Measurements from ENCODE around the gene AFF4.
"Not testable (repeated sequence)": the region's sequence is repeated elsewhere in the genome, so short reads cannot be mapped to it uniquely, and the experiment has no call there.

AFF4 gene, protein sequence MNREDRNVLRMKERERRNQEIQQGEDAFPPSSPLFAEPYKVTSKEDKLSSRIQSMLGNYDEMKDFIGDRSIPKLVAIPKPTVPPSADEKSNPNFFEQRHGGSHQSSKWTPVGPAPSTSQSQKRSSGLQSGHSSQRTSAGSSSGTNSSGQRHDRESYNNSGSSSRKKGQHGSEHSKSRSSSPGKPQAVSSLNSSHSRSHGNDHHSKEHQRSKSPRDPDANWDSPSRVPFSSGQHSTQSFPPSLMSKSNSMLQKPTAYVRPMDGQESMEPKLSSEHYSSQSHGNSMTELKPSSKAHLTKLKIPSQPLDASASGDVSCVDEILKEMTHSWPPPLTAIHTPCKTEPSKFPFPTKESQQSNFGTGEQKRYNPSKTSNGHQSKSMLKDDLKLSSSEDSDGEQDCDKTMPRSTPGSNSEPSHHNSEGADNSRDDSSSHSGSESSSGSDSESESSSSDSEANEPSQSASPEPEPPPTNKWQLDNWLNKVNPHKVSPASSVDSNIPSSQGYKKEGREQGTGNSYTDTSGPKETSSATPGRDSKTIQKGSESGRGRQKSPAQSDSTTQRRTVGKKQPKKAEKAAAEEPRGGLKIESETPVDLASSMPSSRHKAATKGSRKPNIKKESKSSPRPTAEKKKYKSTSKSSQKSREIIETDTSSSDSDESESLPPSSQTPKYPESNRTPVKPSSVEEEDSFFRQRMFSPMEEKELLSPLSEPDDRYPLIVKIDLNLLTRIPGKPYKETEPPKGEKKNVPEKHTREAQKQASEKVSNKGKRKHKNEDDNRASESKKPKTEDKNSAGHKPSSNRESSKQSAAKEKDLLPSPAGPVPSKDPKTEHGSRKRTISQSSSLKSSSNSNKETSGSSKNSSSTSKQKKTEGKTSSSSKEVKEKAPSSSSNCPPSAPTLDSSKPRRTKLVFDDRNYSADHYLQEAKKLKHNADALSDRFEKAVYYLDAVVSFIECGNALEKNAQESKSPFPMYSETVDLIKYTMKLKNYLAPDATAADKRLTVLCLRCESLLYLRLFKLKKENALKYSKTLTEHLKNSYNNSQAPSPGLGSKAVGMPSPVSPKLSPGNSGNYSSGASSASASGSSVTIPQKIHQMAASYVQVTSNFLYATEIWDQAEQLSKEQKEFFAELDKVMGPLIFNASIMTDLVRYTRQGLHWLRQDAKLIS

DNA sequence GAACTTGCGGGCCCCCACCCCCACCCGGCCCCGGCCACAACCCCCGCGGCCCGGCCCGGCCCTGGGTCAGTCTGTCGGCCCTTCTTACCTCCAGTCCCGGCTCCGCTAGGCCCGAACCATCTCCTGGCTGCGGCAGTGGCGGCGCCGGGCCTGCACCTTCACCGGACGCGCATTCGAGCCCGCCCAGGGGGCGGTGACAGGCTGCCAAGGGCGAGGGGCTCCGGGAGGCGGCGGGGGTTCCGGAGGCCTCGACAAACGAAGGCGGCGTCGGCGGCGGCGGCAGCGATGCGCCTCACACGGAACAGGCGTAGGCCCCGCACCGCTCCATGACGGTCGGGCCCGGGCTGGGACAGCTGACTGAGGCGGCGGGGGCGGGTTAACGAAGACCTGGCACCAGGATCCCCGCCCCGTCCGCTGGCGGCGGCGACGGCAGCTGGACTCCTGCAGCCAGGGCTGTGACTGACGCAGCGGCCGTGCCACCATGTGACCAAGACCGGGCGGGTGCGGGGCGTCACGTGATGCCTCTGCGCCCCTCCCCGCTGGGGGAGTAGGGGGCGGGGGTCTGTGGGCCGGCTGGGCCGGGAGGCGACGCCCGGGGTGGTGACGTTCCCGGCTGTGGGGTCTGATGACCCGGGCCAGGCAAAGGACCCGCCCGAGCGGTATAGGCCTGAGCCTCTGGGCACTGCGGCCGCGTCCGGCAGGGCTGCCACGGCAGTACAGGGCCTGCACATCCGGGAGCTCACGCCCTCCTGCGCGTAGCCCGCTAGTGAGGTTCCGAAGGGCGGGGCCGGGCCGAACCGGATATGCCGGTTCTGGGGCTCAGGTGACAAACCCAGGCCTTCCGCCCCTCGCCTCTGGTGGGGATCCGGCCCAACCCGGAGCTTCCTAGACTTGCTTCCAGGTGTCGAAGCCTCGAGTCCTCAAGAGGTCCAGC lies at the start of gene AFF4:
AFF4 (minus strand) TSS at position 464 of the 934 bp plus-strand sequence. CDS start 26,445 bp downstream, outside the sequence.
- TF ChIP-seq, protein P1, sequence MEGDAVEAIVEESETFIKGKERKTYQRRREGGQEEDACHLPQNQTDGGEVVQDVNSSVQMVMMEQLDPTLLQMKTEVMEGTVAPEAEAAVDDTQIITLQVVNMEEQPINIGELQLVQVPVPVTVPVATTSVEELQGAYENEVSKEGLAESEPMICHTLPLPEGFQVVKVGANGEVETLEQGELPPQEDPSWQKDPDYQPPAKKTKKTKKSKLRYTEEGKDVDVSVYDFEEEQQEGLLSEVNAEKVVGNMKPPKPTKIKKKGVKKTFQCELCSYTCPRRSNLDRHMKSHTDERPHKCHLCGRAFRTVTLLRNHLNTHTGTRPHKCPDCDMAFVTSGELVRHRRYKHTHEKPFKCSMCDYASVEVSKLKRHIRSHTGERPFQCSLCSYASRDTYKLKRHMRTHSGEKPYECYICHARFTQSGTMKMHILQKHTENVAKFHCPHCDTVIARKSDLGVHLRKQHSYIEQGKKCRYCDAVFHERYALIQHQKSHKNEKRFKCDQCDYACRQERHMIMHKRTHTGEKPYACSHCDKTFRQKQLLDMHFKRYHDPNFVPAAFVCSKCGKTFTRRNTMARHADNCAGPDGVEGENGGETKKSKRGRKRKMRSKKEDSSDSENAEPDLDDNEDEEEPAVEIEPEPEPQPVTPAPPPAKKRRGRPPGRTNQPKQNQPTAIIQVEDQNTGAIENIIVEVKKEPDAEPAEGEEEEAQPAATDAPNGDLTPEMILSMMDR (IDR thresholded peaks at IDR 0.05; ENCODE audit: low read depth, low read length): no peak
- TF ChIP-seq EZH2phosphoT487 (IDR thresholded peaks at IDR 0.05; ENCODE audit: low read depth): no peak
- H3K4me3 ChIP-seq (ENCODE audit: low read length): peak within 1 kb of the TSS; percentile 90
- peaks cover 17% of the 10 kb centered on the region for H4K20me1 ChIP-seq (ENCODE audit: insufficient read depth, low read length)
- H3K4me2 ChIP-seq (ENCODE audit: low read length): peak within 1 kb of the TSS; percentile 89
- no peaks in the 10 kb centered on the region for H3K27me3 ChIP-seq (ENCODE audit: low read depth, low read length)
- H3K9ac ChIP-seq (ENCODE audit: low read length): peak within 1 kb of the TSS; percentile 82
- no peaks in the 10 kb centered on the region for H3K9me3 ChIP-seq (ENCODE audit: insufficient read depth, low read length)
- peak within 1 kb of the TSS; percentile 87 for H2AFZ ChIP-seq (ENCODE audit: low read depth, low read length)
- peaks cover 46% of the 10 kb centered on the region for H3K79me2 ChIP-seq (ENCODE audit: low read length)
- H3K4me1 ChIP-seq (ENCODE audit: low read length): peaks cover 11% of the 10 kb centered on the region; the same call in 1 of the 2 replicates
- peak within 1 kb of the TSS; percentile 50 for H3K27ac ChIP-seq (ENCODE audit: low read length)
- H3K36me3 ChIP-seq (replicated peaks; ENCODE audit: low read depth, low read length): no peaks in the 10 kb centered on the region

DNA sequence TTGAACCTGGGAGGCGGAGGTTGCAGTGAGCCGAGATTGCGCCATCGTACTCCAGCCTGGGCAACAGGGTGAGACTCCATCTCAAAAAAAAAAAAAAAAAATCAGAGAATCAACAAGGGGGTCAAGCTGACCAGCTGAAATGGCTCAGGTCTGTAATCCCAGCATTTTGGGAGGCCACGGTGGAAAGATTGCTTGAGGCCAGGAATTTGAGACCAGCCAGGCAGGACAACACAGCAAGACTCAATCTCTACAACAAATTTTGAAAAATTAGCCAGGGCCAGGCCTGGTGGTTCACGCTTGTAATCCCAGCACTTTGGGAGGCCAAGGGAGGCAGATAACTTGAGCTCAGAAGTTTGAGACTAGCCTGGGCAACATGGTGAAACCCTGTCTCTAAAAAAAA lies 45.0 kb upstream of the AFF4 start:
- not testable (repeated sequence) for H3K4me2 ChIP-seq (ENCODE audit: low read length); H3K4me3 ChIP-seq (ENCODE audit: low read length); H3K79me2 ChIP-seq (ENCODE audit: low read length); H3K27me3 ChIP-seq (ENCODE audit: low read depth, low read length); H3K4me1 ChIP-seq (ENCODE audit: low read length); H3K9ac ChIP-seq (ENCODE audit: low read length); H3K27ac ChIP-seq (ENCODE audit: low read length); H4K20me1 ChIP-seq (ENCODE audit: insufficient read depth, low read length); H2AFZ ChIP-seq (ENCODE audit: low read depth, low read length); H3K36me3 ChIP-seq (replicated peaks; ENCODE audit: low read depth, low read length); H3K9me3 ChIP-seq (ENCODE audit: insufficient read depth, low read length)

DNA sequence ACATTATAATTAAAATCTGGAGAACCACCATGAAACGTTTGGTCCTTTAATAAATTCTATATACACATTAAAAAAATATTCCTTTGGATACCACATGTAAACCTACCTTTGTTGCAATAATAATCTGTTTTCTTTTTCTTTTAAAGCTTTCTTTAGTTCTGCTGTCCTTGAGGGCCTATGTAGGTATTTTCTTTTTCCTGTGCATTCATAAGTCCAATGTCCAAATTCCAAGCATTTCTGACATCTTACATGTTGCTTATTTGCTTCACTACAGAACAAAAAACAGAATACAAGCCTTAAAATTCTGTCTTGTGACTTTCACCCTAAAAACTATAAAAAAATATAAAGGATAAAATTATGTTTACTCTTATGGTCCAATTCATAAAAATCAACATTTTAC lies 43.2 kb upstream of the AFF4 start:
- Histone ChIP-seq H3K4me3 (ENCODE audit: low read length) (no peak overlapping the region), H3K79me2 (ENCODE audit: low read length) (no peaks in the 10 kb centered on the region), H3K36me3 (replicated peaks; ENCODE audit: low read depth, low read length) (peaks cover 3% of the 10 kb centered on the region), H4K20me1 (ENCODE audit: insufficient read depth, low read length) (no peaks in the 10 kb centered on the region), H3K4me2 (ENCODE audit: low read length) (no peak overlapping the region), H3K27me3 (ENCODE audit: low read depth, low read length) (no peaks in the 10 kb centered on the region), H3K9ac (ENCODE audit: low read length) (no peak overlapping the region), H3K4me1 (ENCODE audit: low read length) (no peaks in the 10 kb centered on the region), H3K9me3 (ENCODE audit: insufficient read depth, low read length) (no peaks in the 10 kb centered on the region), H2AFZ (ENCODE audit: low read depth, low read length) (no peak overlapping the region), H3K27ac (ENCODE audit: low read length) (no peak overlapping the region)
- TF ChIP-seq, protein P1 (IDR thresholded peaks at IDR 0.05; ENCODE audit: low read depth, low read length): no peak
- no peak for TF ChIP-seq EZH2phosphoT487 (IDR thresholded peaks at IDR 0.05; ENCODE audit: low read depth)

- H3K4me3 ChIP-seq (ENCODE audit: low read length): no peak overlapping the region
- no peaks in the 10 kb centered on the region for H3K9me3 ChIP-seq (ENCODE audit: insufficient read depth, low read length)
- H4K20me1 ChIP-seq (ENCODE audit: insufficient read depth, low read length): no peaks in the 10 kb centered on the region
- H3K27ac ChIP-seq (ENCODE audit: low read length): no peak overlapping the region
- no peaks in the 10 kb centered on the region for H3K4me1 ChIP-seq (ENCODE audit: low read length)
- H3K4me2 ChIP-seq (ENCODE audit: low read length): no peak overlapping the region
- no peak overlapping the region for H2AFZ ChIP-seq (ENCODE audit: low read depth, low read length)
- TF ChIP-seq, protein P1 (IDR thresholded peaks at IDR 0.05; ENCODE audit: low read depth, low read length): no peak
- no peak for TF ChIP-seq EZH2phosphoT487 (IDR thresholded peaks at IDR 0.05; ENCODE audit: low read depth)
- no peaks in the 10 kb centered on the region for H3K36me3 ChIP-seq (replicated peaks; ENCODE audit: low read depth, low read length)
- H3K79me2 ChIP-seq (ENCODE audit: low read length): no peaks in the 10 kb centered on the region
- H3K9ac ChIP-seq (ENCODE audit: low read length): no peak overlapping the region
- H3K27me3 ChIP-seq (ENCODE audit: low read depth, low read length): no peaks in the 10 kb centered on the region
These were observed 35.8 kb upstream of the AFF4 start for GRCh38 chr5:132999246-132999645.
